DMS53 treated with DMSO at 0.1 percent for 48 hours (cell line): Measurements from ENCODE around the gene ALK.

ENCODE experiments used
- DNase-seq: peaks from one replicate; lab custom pipeline; 2025; ENCODE audit not compliant: unreplicated experiment; lab: John Stamatoyannopoulos, UW

Gene ALK

DNA sequence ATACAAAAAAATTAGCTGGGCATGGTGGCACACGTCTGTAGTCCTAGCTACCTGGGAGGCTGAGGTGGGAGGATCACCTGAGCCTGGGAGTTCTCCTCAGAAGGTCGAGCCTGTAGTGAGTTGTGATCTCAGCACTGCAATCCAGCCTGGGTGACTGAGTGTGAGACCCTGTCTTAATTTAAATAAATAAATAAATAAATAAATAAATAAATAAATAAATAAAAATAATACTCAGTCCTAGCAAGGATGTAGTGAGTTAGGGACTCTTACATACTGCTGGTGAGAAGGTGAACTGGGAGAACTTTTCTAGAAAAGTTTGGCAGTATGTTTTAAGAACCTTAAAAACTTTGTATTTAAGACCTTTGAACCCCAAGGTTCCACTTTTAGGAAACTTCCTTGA, 576.1 kb downstream of the ALK start:
- no peak for DNase-seq

DNA sequence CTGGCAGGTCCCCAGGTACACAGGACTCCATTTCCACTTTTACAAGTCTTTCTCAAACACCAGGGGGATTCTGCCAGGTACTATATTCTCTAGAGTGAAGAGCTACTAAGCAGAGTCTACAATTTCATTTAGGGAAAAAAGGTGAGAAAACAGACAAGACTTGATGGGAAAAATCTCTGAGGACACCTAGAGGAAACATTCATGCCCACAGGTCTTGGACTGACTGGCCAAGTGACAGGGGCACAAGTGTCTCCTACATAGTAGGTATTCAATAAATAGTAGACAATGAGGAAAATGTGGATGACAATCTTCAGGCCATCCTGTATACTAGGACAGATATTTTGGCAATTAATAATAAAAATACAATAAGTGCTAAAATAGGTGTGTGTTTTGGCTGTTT, 577.6 kb downstream of the ALK start:
- no peak for DNase-seq

DNA sequence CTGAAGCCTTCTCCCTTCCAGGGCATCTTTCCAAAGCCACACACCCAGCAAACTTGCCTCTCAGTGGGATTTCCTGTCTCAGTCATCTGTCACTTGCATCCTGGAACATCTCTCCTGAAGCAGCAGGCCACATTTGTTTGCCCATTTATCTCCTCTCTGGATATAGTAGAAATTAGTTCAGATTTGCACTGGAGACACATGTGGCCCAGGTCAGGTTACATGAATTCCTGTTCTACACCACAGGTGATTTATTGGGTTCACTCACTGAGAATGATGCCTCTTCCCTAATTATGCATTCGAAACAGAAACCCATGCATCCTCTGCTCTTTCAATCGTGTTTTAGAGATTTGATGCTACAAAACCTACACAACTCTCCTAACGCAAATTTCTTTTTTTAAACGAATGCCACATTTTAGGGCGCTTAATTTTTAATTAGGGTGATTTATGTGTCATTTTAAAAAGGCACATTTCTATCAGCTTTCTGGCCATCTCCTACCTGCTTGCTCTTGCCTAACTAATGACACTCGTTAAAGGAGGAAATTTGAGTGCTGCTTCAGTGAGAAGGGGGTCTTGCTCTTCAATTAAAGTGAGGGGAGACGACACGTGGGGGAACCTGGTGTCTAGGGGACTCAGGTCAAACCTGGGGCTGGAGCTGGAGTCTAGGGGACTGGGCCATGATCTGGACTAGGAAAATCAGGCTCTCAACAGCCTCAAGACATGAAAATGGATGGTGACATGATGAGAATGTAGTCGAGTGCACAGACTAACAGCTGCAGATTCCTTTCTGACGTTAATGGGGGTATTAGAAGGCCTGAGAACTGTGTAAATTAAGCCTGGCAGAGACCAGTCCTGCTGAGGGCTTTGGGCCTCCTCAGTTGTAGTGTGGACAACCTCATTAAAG, 584.8 kb downstream of the ALK start:
- DNase-seq, result no peak

DNA sequence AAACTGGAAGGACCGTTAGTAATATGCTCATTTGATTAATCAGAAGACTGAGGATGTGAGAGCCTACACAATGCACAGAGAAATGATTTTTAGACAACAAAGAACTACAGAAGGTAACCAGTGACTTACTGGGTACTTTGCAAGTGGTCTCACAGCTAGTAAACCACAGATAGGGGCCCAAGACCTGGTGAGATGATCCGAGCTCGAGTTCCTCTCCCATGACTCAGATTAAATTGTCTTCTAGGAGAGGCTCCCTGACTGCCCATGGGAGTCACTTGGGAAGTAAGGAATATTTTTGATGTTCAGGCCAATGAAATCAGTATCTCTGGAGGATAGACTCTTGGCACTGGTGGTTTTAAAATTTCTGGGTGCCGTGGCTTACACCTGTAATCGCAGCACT, 586.0 kb downstream of the ALK start:
- DNase-seq, result no peak

DNA sequence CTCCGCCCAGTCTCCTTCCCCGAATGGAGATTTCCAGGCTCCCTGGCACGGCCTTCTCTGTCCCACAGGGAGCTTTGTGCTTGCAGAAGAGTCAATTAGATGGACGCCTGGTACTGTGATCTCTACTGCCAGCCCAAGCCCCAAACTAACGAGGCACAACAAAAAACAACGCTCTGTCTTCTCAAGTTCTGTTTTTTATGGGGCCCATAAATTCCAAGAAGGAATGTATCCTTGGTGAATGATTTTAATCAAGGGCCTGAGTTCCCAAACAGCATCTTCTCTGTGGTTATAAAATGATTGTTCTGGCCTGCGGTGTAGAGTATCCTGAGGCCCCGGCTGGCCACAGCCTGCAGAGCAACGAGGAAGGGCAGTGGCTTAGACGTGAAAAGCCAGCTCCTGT, 586.7 kb downstream of the ALK start:
- DNase-seq, result no peak

DNA sequence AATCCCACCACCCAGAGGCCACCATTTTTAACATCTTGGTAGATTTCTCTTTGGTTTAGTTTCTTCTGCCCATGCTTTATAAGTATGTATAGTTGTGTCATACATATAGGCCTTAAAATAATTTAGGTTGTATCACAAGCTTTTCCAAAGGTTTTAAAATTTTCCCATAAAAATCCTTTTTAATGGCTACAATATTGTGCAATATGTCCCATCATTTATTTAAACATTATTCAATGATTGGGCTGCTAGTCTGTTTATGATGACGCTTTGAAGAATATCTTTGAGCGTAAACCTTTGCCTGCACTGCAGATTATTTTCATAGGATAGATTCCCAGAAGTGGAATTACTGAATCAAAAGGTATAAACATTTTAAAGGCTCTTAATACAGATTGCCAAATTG, 588.8 kb downstream of the ALK start:
- DNase-seq, result no peak

DNA sequence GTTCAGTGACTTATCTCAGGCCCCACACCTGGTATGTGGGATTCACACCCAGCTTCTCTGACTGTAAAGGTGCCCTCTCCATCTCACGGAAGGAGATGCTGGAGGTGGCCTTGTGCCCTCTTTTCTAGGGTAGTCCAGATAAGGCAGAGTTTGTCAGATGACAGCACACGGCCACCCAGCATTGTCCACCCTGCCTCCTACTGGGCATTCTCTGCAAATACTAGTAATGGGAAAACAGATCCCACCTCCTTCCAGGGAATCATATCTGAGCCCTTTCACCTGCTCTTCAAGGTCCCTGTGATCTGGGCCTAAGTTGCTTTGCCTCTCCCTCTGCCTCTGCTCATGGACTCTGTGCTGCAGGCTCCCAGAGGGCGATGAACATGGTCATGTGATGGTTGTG, 591.5 kb downstream of the ALK start:
- DNase-seq, result no peak

DNA sequence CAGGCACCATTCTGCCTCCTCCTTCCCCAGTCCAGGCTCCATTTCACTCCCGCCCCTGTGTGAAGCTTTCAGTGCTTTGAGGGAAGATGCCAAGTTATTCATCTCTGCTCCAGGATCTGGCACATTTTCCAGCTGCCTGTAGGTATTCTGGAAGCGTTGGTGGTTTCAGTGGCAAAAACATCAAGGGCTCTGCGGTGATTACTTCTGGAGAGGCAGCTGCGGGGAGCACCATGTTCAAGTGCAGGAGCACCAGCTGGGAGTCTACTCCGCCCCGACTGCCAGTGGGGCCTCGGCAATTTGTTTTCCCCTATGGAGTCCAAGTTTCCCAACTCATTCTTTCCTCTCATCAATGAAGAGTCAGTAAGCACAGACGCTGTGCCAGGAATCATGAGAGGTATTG, 594.5 kb downstream of the ALK start:
- no peak for DNase-seq

DNA sequence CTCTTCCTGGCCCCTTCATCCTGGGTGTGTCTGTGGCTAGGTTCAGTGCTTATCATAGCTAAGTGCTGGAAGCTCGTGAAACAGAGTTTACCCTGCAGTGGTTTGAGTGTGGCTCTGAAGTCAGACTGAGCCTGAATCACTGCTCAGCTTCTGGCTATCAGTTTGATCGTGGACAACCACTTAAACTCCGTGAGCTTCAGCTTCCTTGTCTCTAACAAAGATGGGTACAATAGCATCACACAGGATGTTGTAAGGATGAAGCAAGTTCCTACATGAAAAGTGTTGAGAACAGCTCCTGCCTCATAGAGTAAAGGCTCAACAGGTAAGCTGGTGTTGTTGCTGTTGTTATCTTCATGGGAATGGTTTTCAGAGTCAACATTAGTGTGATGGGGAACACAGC, 595.8 kb downstream of the ALK start:
- DNase-seq, result no peak

DNA sequence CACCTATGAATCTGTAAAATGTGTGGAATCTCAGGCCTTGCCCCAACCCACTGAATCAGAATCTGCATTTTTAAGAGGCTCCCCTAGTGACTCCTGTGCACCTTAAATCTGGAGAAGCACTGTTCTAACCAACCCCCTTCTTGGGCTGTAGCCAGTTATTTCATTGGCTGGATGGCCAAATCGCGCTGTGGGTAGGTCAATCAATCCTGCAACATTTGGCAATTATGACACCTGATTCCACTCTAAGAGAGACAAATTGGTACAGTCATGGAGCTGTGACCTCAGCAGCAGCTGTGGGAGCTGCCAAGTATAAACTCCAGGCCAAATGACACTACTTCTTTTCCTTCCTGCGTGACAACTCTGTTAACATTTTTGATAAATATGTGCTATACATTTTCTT, 597.4 kb downstream of the ALK start:
- no peak for DNase-seq

DNA sequence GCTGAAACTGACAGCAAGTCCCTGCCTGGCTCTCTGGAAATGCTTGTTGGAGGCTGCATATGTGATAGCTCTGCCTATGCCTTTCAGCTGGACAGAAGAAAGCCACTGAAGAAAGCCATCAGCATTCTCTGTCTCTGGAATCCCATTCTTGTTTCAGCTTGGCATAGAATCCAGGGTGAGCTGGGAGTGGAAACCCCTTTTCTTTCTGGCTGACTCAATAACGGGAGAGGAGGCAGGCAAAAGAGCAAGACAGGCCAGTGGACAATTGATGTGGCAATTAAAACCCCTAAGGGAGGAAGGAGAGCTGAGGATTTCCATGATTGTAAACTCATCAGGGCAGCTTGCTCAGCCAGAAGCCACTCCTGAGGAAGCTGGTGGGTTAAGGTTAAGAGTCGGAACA, 598.1 kb downstream of the ALK start:
- no peak for DNase-seq

DNA sequence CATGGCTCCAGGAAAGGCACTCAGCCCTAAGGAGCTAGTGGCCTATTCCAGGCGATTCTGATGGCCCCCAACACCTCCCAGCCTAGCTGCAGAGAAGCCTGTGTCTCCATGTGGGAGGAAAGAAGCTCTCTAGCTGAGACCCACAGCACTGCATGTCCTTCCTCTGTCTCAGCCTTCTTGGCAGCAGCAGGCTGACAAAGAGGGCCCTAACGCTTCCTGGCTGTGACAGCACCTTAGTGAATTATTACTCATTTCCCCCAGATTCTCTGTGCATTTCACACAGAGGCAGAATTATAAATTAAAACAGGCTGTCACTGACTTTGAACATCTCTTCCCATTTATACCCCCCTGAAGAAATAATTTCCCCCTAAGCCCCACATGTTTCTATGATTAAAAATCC, 599.4 kb downstream of the ALK start:
- DNase-seq, result no peak

DNA sequence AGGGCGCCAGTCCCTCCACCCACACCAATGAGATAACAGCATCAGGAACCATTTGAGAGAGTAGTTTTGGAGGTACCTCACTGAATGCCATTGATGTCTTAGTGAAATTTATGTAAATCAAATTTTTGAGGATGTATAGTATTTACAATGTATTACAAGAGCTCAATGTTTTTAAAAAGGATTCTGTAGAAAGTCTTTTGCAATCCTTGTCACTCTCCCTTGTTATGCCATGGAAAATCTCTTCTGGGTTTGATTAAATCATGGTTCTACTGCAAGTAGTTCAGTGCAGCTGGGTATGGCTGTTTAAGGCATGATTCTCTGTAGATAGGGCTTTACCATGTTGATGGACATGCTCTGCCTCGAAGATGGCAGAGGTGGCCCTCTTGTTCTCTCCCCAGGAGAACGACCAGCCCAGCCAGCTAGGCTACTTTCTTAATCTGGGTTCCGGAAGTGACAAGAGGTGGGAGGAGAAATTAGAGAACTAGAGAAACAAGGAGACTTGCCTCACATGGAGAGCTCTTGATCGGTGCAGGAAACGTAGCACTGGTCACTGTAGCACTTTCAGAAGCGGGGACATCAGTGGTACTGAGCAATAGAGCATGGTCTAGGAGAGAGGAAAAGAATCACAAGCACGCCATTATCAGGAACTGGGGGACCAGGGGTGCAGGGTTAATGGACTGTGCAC, 603.4 kb downstream of the ALK start:
- no peak for DNase-seq

DNA sequence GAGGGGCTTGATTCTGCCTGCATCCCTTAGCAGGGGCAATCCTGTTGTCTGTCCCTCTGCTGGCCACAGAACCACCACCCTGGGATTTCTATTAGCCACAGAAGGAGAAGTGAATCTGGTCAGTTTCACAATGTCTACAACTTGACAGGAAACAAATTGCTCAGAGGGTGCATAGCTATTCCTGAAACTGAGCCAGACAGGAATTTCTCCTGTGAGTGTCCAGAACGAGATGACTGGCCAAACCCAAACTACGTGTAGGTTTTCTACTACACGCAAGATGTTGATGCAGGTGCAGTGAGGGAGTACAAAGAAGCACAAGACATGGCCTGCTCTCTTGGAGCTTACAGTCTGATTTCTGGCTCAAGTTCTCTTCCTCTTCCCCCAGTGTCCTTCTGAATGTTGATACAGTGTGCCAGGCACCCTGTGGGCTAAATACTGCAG, 604.3 kb downstream of the ALK start:
- DNase-seq, result no peak

DNA sequence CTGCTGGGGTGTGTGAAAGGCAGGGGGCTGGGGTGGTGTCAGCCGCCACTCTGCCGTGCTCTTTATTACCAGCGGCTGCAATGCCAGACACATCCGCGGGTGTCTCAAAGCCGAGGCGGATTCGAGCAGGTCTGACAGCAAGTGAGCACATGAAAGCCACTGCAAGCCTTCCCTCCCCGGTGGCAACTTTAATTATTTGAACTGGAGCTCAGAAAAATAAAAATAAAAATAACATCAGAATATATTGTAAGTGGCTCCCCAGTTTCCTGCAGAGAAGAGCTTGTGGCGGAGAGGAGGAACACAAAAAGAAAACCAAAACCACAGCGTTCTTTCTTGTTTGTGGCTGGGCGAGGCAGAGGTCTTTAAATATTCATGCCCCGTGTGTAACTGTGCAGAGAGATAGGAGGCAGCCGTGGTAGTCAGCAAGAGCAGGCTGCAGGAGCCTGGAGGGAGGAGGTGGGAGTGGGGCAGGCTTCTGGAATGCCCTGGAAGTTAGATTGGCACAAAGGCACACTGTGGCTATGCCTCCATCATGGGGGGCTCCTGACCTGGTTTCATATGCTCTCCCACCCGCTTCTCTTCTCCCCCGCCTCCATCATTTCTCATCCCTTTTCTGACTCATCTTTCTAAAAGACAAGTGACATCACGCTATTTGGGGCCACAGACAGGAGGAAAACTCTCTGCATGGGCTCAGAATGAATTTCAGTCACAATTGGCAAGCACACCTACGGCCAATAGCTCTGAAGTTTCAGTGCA, 606.4 kb downstream of the ALK start:
- no peak for DNase-seq

DNA sequence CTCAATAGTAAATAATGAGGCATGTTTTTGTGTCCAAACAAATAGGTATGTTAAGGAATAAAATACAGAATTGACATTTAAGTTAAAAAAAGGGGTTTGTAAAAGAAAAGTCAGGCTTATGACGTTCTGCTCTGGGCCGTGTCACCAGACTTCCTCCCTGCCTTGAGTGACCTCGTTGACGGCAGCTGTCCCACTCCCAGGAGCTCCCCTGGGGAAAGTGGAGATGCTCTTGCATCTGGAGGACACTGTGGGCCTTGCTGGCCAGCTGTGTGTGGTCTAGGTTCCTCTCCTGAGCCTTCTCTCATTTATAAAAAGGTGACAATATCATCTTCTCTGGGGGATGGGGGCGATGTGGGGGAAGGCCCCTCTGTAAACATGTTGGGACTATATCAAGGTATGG, 609.9 kb downstream of the ALK start:
- DNase-seq, result no peak

DNA sequence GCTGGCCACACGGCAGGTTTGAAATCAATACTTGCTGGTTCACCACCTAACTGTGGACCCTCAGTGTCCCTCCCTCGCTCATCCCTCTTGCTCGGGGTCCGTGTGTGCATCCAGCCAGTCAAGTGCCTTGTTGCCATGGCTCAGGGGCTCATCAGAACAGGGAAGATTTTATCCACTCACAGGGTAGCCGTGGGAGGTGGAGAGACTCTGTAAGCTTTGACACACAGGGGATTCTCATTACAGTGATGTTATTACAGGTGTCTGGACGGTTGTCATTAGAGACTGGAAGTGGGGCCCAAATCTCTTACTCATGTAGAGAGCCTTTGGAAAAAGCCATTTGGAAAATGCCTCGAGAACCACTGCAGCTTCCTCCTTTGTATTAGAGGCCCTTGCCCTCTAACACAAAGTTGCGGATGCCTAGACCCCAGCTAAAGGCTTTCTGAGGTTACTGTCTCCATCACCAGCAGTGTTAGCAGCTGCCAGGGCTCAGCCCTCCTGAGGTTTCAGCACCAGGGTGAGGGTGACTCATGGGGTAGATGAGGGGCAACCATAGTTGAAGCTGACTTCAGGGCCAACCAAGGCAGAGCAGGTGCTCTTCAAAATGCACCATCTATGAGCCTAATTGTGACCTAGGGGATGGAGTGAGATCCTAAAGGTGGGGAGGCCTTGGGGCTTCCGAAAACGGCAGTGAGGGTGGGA, 610.6 kb downstream of the ALK start:
- DNase-seq, result no peak

DNA sequence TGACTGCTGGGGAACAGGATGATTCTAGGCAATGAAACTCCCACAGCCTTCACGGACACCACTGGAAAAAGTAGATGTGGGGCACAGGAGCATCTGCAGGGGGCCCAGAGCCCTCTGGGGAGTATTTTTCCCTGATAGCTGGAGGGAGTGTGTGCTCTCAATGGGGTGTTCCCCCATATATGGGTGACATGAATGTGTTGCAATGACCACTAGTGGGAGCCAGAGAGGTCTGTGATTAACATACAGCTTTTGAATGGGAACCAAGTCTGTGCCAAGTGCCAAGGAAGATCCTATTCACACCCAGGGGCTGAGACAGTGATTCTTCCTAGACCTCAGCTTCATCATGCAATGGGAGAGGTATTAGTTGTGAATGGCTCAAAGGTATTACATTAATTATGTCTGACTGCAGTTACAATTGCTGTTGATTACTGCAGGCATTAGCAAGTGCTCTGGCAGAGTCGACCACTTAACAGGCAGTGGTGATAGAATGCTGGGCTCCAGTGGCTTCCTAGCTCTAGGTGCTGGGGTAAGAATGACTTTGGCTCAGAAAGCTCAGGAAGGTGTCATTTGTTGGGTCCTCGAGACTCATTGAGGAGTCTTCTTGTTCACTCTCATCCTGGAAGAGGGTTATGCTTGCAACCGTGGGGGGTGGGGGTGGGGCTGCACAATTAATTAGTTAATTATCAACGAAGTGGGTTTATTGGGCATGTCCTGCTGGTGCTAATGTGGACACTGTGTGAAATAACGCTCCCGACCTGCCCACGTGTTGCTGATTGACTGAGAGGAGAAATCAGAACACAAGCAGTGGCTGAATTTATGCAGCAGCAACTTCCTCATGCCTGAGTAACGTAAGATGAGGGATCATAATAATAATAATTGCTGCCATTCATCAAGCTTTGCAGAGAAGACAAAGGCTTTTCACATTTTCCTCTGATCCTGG, 612.0 kb downstream of the ALK start:
- peak; percentile 23 for DNase-seq

DNA sequence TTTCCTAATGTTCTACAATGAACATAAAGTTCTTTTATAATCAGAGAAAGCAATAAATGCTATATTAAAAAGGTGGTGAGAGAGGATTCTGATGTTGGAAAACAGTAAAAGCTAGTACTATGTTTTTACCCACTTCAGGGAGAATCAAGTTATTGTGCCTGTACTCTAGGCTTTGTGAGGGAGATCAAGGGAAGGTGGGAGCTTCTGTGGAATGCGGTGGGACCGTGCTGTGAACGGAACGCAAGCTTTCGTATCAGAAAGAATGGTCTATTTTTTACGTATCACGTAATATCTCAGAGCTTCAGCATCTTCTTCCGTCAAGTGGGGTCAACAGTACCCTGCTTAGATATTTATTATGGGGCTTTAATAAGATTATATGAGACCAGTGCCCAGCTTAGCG, 613.0 kb downstream of the ALK start:
- DNase-seq, result no peak

DNA sequence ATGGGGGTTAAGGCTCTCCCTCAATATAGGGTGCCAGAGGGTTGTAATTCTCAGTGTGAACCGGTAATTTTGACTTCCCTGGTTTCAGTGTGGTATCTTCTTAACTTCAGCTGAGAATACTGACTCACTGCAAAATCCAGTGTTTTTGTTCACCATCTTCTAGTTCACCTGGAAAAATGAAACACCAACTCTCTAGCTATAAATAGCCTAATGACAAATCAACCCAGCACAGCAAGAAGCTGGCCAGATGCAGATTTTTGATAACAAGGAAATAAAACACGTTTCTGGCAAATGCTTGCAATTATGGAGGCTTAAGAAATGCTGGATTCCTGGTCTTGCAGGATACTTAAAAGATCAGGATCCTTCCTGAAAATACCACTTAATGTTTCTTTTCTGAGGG, 613.9 kb downstream of the ALK start:
- DNase-seq, result no peak
